Posterior cingulate gyrus (tissue), 11 donors: ENCODE measurements around the gene MRPL41.
"Not testable (repeated sequence)": the region's sequence is repeated elsewhere in the genome, so short reads cannot be mapped to it uniquely, and the experiment has no call there.

Experiments
- DNase-seq, 10 donors: peaks; one replicate each; pipeline versions ENCODE4 v3.0.0 to v3.0.0-alpha.2; 2020 to 2021; ENCODE audit warnings: mixed read lengths in 3 of 10
- intact Hi-C: fragments of 100-400 bp; cut with DNase I; formaldehyde crosslinking; loops from one replicate; pipeline ENCODE4 v1.15.1; 2023

Gene MRPL41

GRCh38 chr9:137547687-137548543, 3.8 kb upstream of the MRPL41 start:
- peak in 3 of 10 donors; percentile 41 to 88 (median 76) for DNase-seq
- intact Hi-C loops = no loop called here

GRCh38 chr9:137550231-137550621, 1.5 kb upstream of the MRPL41 start, which contains the start of gene PNPLA7:
TSS of gene PNPLA7 (minus strand) at chr9:137550402. CDS start at chr9:137550197, 205 bp downstream.
- intact Hi-C loops = no loop called here
- peak; percentile 73 to 98 (median 86) for DNase-seq

- intact Hi-C loops, DNase-seq: not testable (repeated sequence)
These were observed 768 bp upstream of the MRPL41 start for GRCh38 chr9:137550958-137551263.

GRCh38 chr9:137552022-137552768, 516 bp downstream of the MRPL41 start:
- intact Hi-C loops = no loop called here
- peak in 2 of 10 donors; percentile 39 to 88 for DNase-seq

GRCh38 chr9:137553654-137554053, 2.0 kb downstream of the MRPL41 start:
- intact Hi-C loops = not testable (repeated sequence)
- peak in 1 of 10 donors; percentile 53 for DNase-seq

GRCh38 chr9:137554349-137554748, 2.7 kb downstream of the MRPL41 start:
- intact Hi-C loops = no loop called here

GRCh38 chr9:137555179-137555578, 3.5 kb downstream of the MRPL41 start:
- intact Hi-C loops = no loop called here
- peak in 1 of 10 donors; percentile 53 for DNase-seq

More at GRCh38 chr9:137554349-137554748, 2.7 kb downstream of the MRPL41 start:
- DNase-seq = peak in 2 of 10 donors; percentile 5 to 66

GRCh38 chr9:137556069-137556838, 4.6 kb downstream of the MRPL41 start:
- intact Hi-C loops = no loop called here
- peak in 1 of 10 donors; percentile 56 for DNase-seq

- DNase-seq = peak in 2 of 10 donors; percentile 57 to 79
- intact Hi-C loops = no loop called here
These were observed 6.4 kb downstream of the MRPL41 start for GRCh38 chr9:137558127-137558526.

GRCh38 chr9:137564134-137564533, 12.5 kb downstream of the MRPL41 start:
- intact Hi-C loops = no loop called here
- peak in 1 of 10 donors; percentile 57 for DNase-seq

GRCh38 chr9:137564817-137565411, 13.2 kb downstream of the MRPL41 start:
- intact Hi-C loops = no loop called here
- DNase-seq = peak in 1 of 10 donors; percentile 83

- intact Hi-C loops = not testable (repeated sequence)
These were observed 16.8 kb downstream of the MRPL41 start for GRCh38 chr9:137568445-137568844.

GRCh38 chr9:137569609-137570203, 18.0 kb downstream of the MRPL41 start:
- DNase-seq = no peak
- intact Hi-C loops = no loop called here

More at GRCh38 chr9:137568445-137568844, 16.8 kb downstream of the MRPL41 start:
- DNase-seq = not testable (repeated sequence)

GRCh38 chr9:137570566-137570965, 18.9 kb downstream of the MRPL41 start:
- intact Hi-C loops = no loop called here

GRCh38 chr9:137574192-137574591, 22.5 kb downstream of the MRPL41 start:
- intact Hi-C loops = no loop called here
- DNase-seq = peak in 1 of 10 donors; percentile 52

More at GRCh38 chr9:137570566-137570965, 18.9 kb downstream of the MRPL41 start:
- DNase-seq = no peak

- peak in 4 of 10 donors; percentile 34 to 91 (median 70) for DNase-seq
- intact Hi-C loops = loop anchor here (5.0 kb wide), 1 partner anchor 42 kb away; the partner anchor contains the start of gene EHMT1
These were observed 23.7 kb downstream of the MRPL41 start for GRCh38 chr9:137575364-137575715.

GRCh38 chr9:137575716-137576411, 24.2 kb downstream of the MRPL41 start:
- intact Hi-C loops = loop anchor here (5.0 kb wide), 1 partner anchor 41 kb away; the partner anchor contains the start of gene EHMT1
- peak in 1 of 10 donors; percentile 57 for DNase-seq

GRCh38 chr9:137578518-137579258, 27.0 kb downstream of the MRPL41 start, which contains the start of gene DPH7:
TSS of gene DPH7 (minus strand) at chr9:137578925. CDS start at chr9:137578777, 148 bp downstream.
- peak; percentile 95 to 100 (median 99) for DNase-seq
- intact Hi-C loops = loop anchor here (5.0 kb wide), 1 partner anchor 39 kb away; the partner anchor contains the start of gene EHMT1
